ENCODE measurements around the gene DLG2.

Gene DLG2

GRCh38 chr11:85098996-85099395 lies 528.1 kb downstream of the DLG2 start:
- no peaks in the 10 kb centered on the region for H4K20me1 ChIP-seq (ENCODE audit: control insufficient read depth, insufficient read depth, low read depth, low read length)
- peaks cover 17% of the 10 kb centered on the region for H3K9me3 ChIP-seq (ENCODE audit: control insufficient read depth, insufficient read depth, low read length)
- H3K4me3 ChIP-seq (ENCODE audit: low read length) = no peak overlapping the region
- no peaks in the 10 kb centered on the region for H3K79me2 ChIP-seq (ENCODE audit: control insufficient read depth, low read length)
- H3K4me2 ChIP-seq (ENCODE audit: low read length) = no peak overlapping the region
- no peaks in the 10 kb centered on the region for H3K9me2 ChIP-seq (replicated peaks; ENCODE audit: control insufficient read depth, low read length)
- no peaks in the 10 kb centered on the region for H3F3A ChIP-seq (ENCODE audit: control insufficient read depth, insufficient read depth)
- no peak overlapping the region for H3K27ac ChIP-seq (ENCODE audit: low read depth, low read length)
- H3K36me3 ChIP-seq (ENCODE audit: control insufficient read depth, low read length) = peaks cover 4% of the 10 kb centered on the region; the same call in 1 of the 2 replicates
- peaks cover 23% of the 10 kb centered on the region for H3K4me1 ChIP-seq (ENCODE audit: control insufficient read depth, low read length)
- no peaks in the 10 kb centered on the region for H3K27me3 ChIP-seq (ENCODE audit: control insufficient read depth, low read length)
- no peak for TF ChIP-seq EZH2phosphoT487 (IDR thresholded peaks at IDR 0.05; ENCODE audit: borderline replicate concordance, low read length)
- no peak for TF ChIP-seq CTCF (IDR thresholded peaks at IDR 0.05; ENCODE audit: low read depth, low read length, poor library complexity, severe bottlenecking)

- TF ChIP-seq EZH2phosphoT487 (IDR thresholded peaks at IDR 0.05; ENCODE audit: borderline replicate concordance, low read length) = no peak
- TF ChIP-seq CTCF (IDR thresholded peaks at IDR 0.05; ENCODE audit: low read depth, low read length, poor library complexity, severe bottlenecking) = no peak
- Histone ChIP-seq H3K4me2 (ENCODE audit: low read length) (peak overlapping the region; percentile 50), H3K27ac (ENCODE audit: low read depth, low read length) (peak overlapping the region; percentile 23; the same call in 1 of the 2 replicates)
Observed at GRCh38 chr11:85096939-85097338, 530.2 kb downstream of the DLG2 start.

GRCh38 chr11:85095239-85095638 lies 531.9 kb downstream of the DLG2 start:
- no peaks in the 10 kb centered on the region for H3K9me2 ChIP-seq (replicated peaks; ENCODE audit: control insufficient read depth, low read length)
- H3F3A ChIP-seq (ENCODE audit: control insufficient read depth, insufficient read depth) = peaks cover 2% of the 10 kb centered on the region; the same call in 1 of the 2 replicates
- H3K9me3 ChIP-seq (ENCODE audit: control insufficient read depth, insufficient read depth, low read length) = peaks cover 28% of the 10 kb centered on the region
- H3K4me3 ChIP-seq (ENCODE audit: low read length) = no peak overlapping the region
- no peaks in the 10 kb centered on the region for H3K79me2 ChIP-seq (ENCODE audit: control insufficient read depth, low read length)
- H3K27me3 ChIP-seq (ENCODE audit: control insufficient read depth, low read length) = no peaks in the 10 kb centered on the region
- H3K36me3 ChIP-seq (ENCODE audit: control insufficient read depth, low read length) = peaks cover 9% of the 10 kb centered on the region
- TF ChIP-seq EZH2phosphoT487 (IDR thresholded peaks at IDR 0.05; ENCODE audit: borderline replicate concordance, low read length) (no peak), CTCF (IDR thresholded peaks at IDR 0.05; ENCODE audit: low read depth, low read length, poor library complexity, severe bottlenecking) (no peak)
- H3K27ac ChIP-seq (ENCODE audit: low read depth, low read length) = no peak overlapping the region
- no peak overlapping the region for H3K4me2 ChIP-seq (ENCODE audit: low read length)
- H4K20me1 ChIP-seq (ENCODE audit: control insufficient read depth, insufficient read depth, low read depth, low read length) = no peaks in the 10 kb centered on the region
- H3K4me1 ChIP-seq (ENCODE audit: control insufficient read depth, low read length) = peaks cover 28% of the 10 kb centered on the region

More at GRCh38 chr11:85096939-85097338, 530.2 kb downstream of the DLG2 start:
- Histone ChIP-seq H3K9me2 (replicated peaks; ENCODE audit: control insufficient read depth, low read length) (no peaks in the 10 kb centered on the region), H4K20me1 (ENCODE audit: control insufficient read depth, insufficient read depth, low read depth, low read length) (no peaks in the 10 kb centered on the region), H3F3A (ENCODE audit: control insufficient read depth, insufficient read depth) (no peaks in the 10 kb centered on the region), H3K79me2 (ENCODE audit: control insufficient read depth, low read length) (no peaks in the 10 kb centered on the region), H3K4me3 (ENCODE audit: low read length) (peak overlapping the region; percentile 8), H3K4me1 (ENCODE audit: control insufficient read depth, low read length) (peaks cover 19% of the 10 kb centered on the region), H3K27me3 (ENCODE audit: control insufficient read depth, low read length) (no peaks in the 10 kb centered on the region), H3K9me3 (ENCODE audit: control insufficient read depth, insufficient read depth, low read length) (peaks cover 21% of the 10 kb centered on the region), H3K36me3 (ENCODE audit: control insufficient read depth, low read length) (peaks cover 4% of the 10 kb centered on the region; the same call in 1 of the 2 replicates)

Data from DOHH2 (cell line).